NCI-H82 (cell line): ENCODE results near the gene SPG7.

ENCODE experiments used
- DNase-seq: peaks from one replicate; lab custom pipeline; 2025; lab: John Stamatoyannopoulos, UW

The SPG7 gene

GRCh38 chr16:89600427-89600826, 92.2 kb downstream of the SPG7 start:
- DNase-seq = peak; percentile 29

GRCh38 chr16:89600956-89601355, 92.8 kb downstream of the SPG7 start:
- DNase-seq = no peak

GRCh38 chr16:89601906-89602272, 93.7 kb downstream of the SPG7 start:
- DNase-seq = no peak

- peak; percentile 64 for DNase-seq
Observed at GRCh38 chr16:89602273-89602951, 94.2 kb downstream of the SPG7 start.

- DNase-seq = no peak
Observed at GRCh38 chr16:89602952-89603590, 94.9 kb downstream of the SPG7 start.

GRCh38 chr16:89604764-89605163, 96.6 kb downstream of the SPG7 start:
- no peak for DNase-seq

GRCh38 chr16:89605186-89605970, 97.2 kb downstream of the SPG7 start:
- no peak for DNase-seq

- peak; percentile 36 for DNase-seq
Observed at GRCh38 chr16:89606006-89606405, 97.8 kb downstream of the SPG7 start.
